HepG2 (cell line): Measurements from ENCODE around the gene NIN. TPM values are rescaled to one million over a fixed set of nuclear protein-coding genes. Genes with fewer than 3 reads are reported as not detected.

ENCODE experiments used
- ARNT2 ChIP-seq: sonication (generic); formaldehyde crosslinking; IDR thresholded peaks from 2 replicates; pipeline ENCODE4 v1.8.0; 2022; ENCODE audit warnings: mild to moderate bottlenecking, low read depth, missing genetic modification reagents, moderate library complexity
- CREB1 ChIP-seq, 2 experiments: fragments of 450-650 bp in 1 of 2; IDR thresholded peaks; 2 replicates each; pipeline ENCODE4 v1.6.1; 2016 to 2017; ENCODE audit warnings: control low read depth in 1 of 2, mild to moderate bottlenecking in 1 of 2, missing compliant biosample characterization in 1 of 2, missing genetic modification characterization in 1 of 2
- NONO ChIP-seq, 2 experiments: fragments of 450-650 bp in 1 of 2; sonication (generic) in 1 of 2; formaldehyde crosslinking in 1 of 2; IDR thresholded peaks in 1 of 2; conservative IDR thresholded peaks in 1 of 2; 2 replicates each; pipeline versions ENCODE4 v1.6.1 to v1.8.0; 2017 to 2022; ENCODE audit warnings: mild to moderate bottlenecking in 1 of 2, missing genetic modification reagents in 1 of 2, moderate library complexity in 1 of 2
- NR2F2 ChIP-seq: IDR thresholded peaks from 2 replicates; pipeline ENCODE4 v1.6.1; 2012; ENCODE audit warnings: low read depth, inconsistent platforms, borderline replicate concordance
- PHF21A ChIP-seq: sonication (generic); formaldehyde crosslinking; IDR thresholded peaks from 2 replicates; pipeline ENCODE4 v1.5.0; 2020; ENCODE audit warnings: mild to moderate bottlenecking, missing genetic modification reagents
- REPIN1 ChIP-seq: sonication (generic); formaldehyde crosslinking; IDR thresholded peaks from 2 replicates; pipeline ENCODE4 v1.8.0; 2022; ENCODE audit warnings: missing genetic modification reagents, low read depth, mild to moderate bottlenecking, borderline replicate concordance
- RNF2 ChIP-seq: fragments of 450-650 bp; conservative IDR thresholded peaks from 2 replicates; pipeline ENCODE4 v1.6.1; 2016; ENCODE audit warnings: low read depth
- SMYD3 ChIP-seq: sonication (generic); formaldehyde crosslinking; IDR thresholded peaks from 2 replicates; pipeline ENCODE4 v1.8.1; 2023; ENCODE audit warnings: mild to moderate bottlenecking, missing genetic modification reagents
- SUZ12 ChIP-seq: fragments of 150-350 bp; IDR thresholded peaks from 2 replicates; pipeline ENCODE4 v1.6.1; 2014; ENCODE audit warnings: low read depth, low read length
- TBX3 ChIP-seq: fragments of 450-650 bp; IDR thresholded peaks from 2 replicates; pipeline ENCODE4 v1.6.1; 2017; ENCODE audit warnings: antibody characterized with exemption, mild to moderate bottlenecking, inconsistent platforms, borderline replicate concordance
- WIZ ChIP-seq: sonication (generic); formaldehyde crosslinking; IDR thresholded peaks from 2 replicates; pipeline ENCODE4 v1.5.1; 2020; ENCODE audit warnings: mild to moderate bottlenecking, missing genetic modification reagents
- ZFP36L1 ChIP-seq: sonication (generic); formaldehyde crosslinking; IDR thresholded peaks from 2 replicates; pipeline ENCODE4 v1.8.0; 2022; ENCODE audit warnings: mild to moderate bottlenecking, missing genetic modification reagents, moderate library complexity
- ZMYM2 ChIP-seq: sonication (generic); formaldehyde crosslinking; IDR thresholded peaks from 2 replicates; pipeline ENCODE4 v1.8.0; 2022; ENCODE audit warnings: mild to moderate bottlenecking, missing genetic modification reagents
- ZNF20 ChIP-seq: sonication (generic); formaldehyde crosslinking; IDR thresholded peaks from 2 replicates; pipeline ENCODE4 v1.4.0; 2020; ENCODE audit warnings: mild to moderate bottlenecking, moderate library complexity, missing genetic modification reagents
- ZNF234 ChIP-seq: sonication (generic); formaldehyde crosslinking; conservative IDR thresholded peaks from 2 replicates; pipeline ENCODE4 v1.5.1; 2020; ENCODE audit warnings: mild to moderate bottlenecking, missing genetic modification reagents
- ZNF317 ChIP-seq: sonication (generic); formaldehyde crosslinking; IDR thresholded peaks from 2 replicates; pipeline ENCODE4 v1.5.0; 2020; ENCODE audit warnings: mild to moderate bottlenecking, missing genetic modification reagents
- ZNF446 ChIP-seq: sonication (generic); formaldehyde crosslinking; IDR thresholded peaks from 2 replicates; pipeline ENCODE4 v1.5.0; 2020; ENCODE audit warnings: mild to moderate bottlenecking, missing genetic modification reagents
- ZNF547 ChIP-seq: sonication (generic); formaldehyde crosslinking; IDR thresholded peaks from 2 replicates; pipeline ENCODE4 v1.5.1; 2020; ENCODE audit warnings: mild to moderate bottlenecking, missing genetic modification reagents
- ZNF552 ChIP-seq: sonication (generic); formaldehyde crosslinking; IDR thresholded peaks from 2 replicates; pipeline ENCODE4 v1.9.0; 2022; ENCODE audit warnings: missing genetic modification reagents, mild to moderate bottlenecking, borderline replicate concordance
- ZNF563 ChIP-seq: sonication (generic); formaldehyde crosslinking; IDR thresholded peaks from 2 replicates; pipeline ENCODE4 v1.8.0; 2022; ENCODE audit warnings: mild to moderate bottlenecking, moderate library complexity, missing genetic modification reagents
- ZNF652 ChIP-seq: IDR thresholded peaks from 2 replicates; pipeline ENCODE4 v1.6.1; 2016; ENCODE audit warnings: low read depth, borderline replicate concordance
- ZSCAN29 ChIP-seq: sonication (generic); formaldehyde crosslinking; conservative IDR thresholded peaks from 2 replicates; pipeline ENCODE4 v1.4.0; 2020; ENCODE audit warnings: mild to moderate bottlenecking, missing genetic modification reagents
- polyA plus RNA-seq, 8 experiments: library from polyadenylated mRNA; depleted of rRNA in 3 of 8; stranded (reverse) in 7 of 8; unstranded in 1 of 8; fragments of >200 nt; fragmentation: Illumina TruSeq in 4 of 8; extraction: Trizol in 4 of 8; gene quantifications; 2 replicates each; pipeline versions ENCODE4 v1.2.1 to v1.2.3, GENCODE V29; 2011 to 2016; ENCODE audit warnings: low read depth in 4 of 8, missing spikeins in 1 of 8, mixed read lengths in 1 of 8; ENCODE audit not compliant: insufficient read depth in 1 of 8
- total RNA-seq, 5 experiments: library from RNA; depleted of rRNA; stranded (reverse); fragments of >200 nt; fragmentation: Illumina TruSeq; extraction: Trizol; gene quantifications; 2 replicates each; pipeline ENCODE4 v1.2.3, GENCODE V29; 2016; ENCODE audit warnings: low read depth in 1 of 5
- TF ChIP-seq, protein P1 (sequence below): sonication (generic); formaldehyde crosslinking; IDR thresholded peaks from 2 replicates; pipeline ENCODE4 v1.8.1; 2023; ENCODE audit warnings: mild to moderate bottlenecking, moderate library complexity, missing genetic modification reagents
- TF ChIP-seq, protein P2 (sequence below): sonication (generic); formaldehyde crosslinking; IDR thresholded peaks from 2 replicates; pipeline ENCODE4 v1.5.0; 2020; ENCODE audit warnings: mild to moderate bottlenecking, low read depth, missing genetic modification reagents, borderline replicate concordance
- TF ChIP-seq, protein P3 (sequence below): sonication (generic); formaldehyde crosslinking; IDR thresholded peaks from 2 replicates; pipeline ENCODE4 v1.4.0; 2020; ENCODE audit warnings: missing genetic modification reagents
- TF ChIP-seq, protein P4 (sequence below): IDR thresholded peaks from 2 replicates; pipeline ENCODE4 v1.6.1; 2016; ENCODE audit warnings: low read depth, borderline replicate concordance
- TF ChIP-seq, protein P5 (sequence below): sonication (generic); formaldehyde crosslinking; IDR thresholded peaks from 2 replicates; pipeline ENCODE4 v1.5.0; 2020; ENCODE audit warnings: missing genetic modification reagents, mild to moderate bottlenecking, borderline replicate concordance

NIN gene
- total and polyA plus RNA-seq, 2 of the 13 experiments (the other 11 are each of a cell fraction or from before 2014, with no cell fraction given), result 2.8 to 9.7 TPM

DNA sequence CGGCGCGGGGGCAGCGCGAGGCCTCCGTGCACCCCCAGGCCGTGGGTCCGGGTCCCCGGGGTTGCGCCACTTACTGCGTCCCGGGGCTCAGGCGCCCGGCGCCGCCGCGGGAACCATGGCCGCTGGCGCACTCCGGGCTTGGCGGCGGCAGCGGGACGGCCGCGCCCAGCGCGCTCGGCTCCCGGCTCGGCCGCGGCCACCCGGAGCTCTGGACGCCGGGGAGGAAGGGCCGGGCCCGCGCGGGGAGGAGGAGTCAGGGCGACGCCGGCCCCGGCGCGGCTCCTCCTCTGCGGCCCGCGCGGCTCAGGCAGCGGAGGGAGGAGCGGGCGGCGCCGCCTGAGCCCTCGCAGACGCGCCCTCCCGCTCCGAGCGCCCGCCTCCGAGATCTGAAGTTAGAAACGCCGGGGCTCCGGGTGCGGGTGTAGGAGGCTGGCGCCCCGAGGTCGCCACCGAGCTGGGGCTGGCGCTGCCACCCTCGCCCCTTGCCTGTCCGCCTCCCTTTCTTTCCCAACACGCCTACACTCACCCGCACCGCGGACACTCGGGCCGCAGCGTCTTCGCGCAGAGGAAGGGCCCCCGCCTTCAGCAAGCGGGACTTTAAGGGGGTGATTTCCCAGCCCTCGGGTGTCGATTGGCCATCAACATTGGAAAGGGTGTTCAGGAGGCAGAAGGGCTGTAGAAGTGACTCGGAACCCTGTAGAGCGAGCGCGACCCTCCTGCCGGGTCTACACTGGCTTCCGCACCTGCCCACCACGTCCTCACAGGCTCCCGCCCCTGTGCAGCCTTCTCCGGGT, at the start of gene NIN (continued):
- TF ChIP-seq, protein P1, sequence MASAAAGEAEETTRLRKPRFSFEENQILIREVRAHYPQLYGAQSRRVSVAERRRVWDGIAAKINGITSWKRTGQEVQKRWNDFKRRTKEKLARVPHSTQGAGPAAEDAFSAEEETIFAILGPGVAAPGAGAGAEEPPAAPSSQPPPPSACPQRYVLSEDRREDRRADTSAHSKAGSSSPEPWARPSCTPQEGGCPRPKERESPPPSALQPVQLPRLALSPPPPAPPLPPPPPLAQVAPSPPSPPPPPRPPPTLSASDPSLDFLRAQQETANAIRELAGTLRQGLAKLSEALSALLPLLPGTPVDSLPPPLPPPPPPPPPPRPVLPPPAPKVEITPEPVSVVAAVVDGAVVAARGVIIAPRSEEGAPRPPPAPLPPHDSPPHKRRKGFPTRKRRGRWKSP (CRISPR knock-in tag), result no peak
- TF ChIP-seq PHF21A (CRISPR knock-in tag) (0 out of 2 replicates have a peak, but pooled peaks have one; percentile 25), RNF2 (no peak), ARNT2 (CRISPR knock-in tag) (0 out of 2 replicates have a peak, but pooled peaks have one; percentile 35), ZFP36L1 (CRISPR knock-in tag) (no peak), ZSCAN29 (CRISPR knock-in tag) (peak; percentile 94), WIZ (CRISPR knock-in tag) (no peak), ZMYM2 (CRISPR knock-in tag) (no peak), CREB1 (IDR thresholded peaks at IDR 0.05) (no peak), CREB1 (CRISPR knock-in tag; IDR thresholded peaks at IDR 0.05) (no peak), NONO (IDR thresholded peaks at IDR 0.05) (no peak), NONO (CRISPR knock-in tag; conservative IDR thresholded peaks at IDR 0.05) (0 out of 2 replicates have a peak, but pooled peaks have one; percentile 21), REPIN1 (CRISPR knock-in tag) (peak; percentile 42; the same call in 1 of the 2 replicates), ZNF234 (CRISPR knock-in tag) (no peak), ZNF547 (no peak), ZNF446 (CRISPR knock-in tag) (no peak), SMYD3 (CRISPR knock-in tag) (no peak), NR2F2 (no peak), ZNF552 (CRISPR knock-in tag) (no peak), ZNF563 (CRISPR knock-in tag) (no peak), SUZ12 (no peak), ZNF317 (CRISPR knock-in tag) (no peak), TBX3 (no peak), ZNF652 (CRISPR knock-in tag) (no peak), ZNF20 (no peak)
- TF ChIP-seq, protein P2, sequence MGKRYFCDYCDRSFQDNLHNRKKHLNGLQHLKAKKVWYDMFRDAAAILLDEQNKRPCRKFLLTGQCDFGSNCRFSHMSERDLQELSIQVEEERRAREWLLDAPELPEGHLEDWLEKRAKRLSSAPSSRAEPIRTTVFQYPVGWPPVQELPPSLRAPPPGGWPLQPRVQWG (CRISPR knock-in tag), result no peak
- TF ChIP-seq, protein P3, sequence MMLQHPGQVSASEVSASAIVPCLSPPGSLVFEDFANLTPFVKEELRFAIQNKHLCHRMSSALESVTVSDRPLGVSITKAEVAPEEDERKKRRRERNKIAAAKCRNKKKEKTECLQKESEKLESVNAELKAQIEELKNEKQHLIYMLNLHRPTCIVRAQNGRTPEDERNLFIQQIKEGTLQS (CRISPR knock-in tag), result no peak
- TF ChIP-seq, protein P4, sequence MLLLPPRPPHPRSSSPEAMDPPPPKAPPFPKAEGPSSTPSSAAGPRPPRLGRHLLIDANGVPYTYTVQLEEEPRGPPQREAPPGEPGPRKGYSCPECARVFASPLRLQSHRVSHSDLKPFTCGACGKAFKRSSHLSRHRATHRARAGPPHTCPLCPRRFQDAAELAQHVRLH (CRISPR knock-in tag), result no peak
- TF ChIP-seq, protein P5, sequence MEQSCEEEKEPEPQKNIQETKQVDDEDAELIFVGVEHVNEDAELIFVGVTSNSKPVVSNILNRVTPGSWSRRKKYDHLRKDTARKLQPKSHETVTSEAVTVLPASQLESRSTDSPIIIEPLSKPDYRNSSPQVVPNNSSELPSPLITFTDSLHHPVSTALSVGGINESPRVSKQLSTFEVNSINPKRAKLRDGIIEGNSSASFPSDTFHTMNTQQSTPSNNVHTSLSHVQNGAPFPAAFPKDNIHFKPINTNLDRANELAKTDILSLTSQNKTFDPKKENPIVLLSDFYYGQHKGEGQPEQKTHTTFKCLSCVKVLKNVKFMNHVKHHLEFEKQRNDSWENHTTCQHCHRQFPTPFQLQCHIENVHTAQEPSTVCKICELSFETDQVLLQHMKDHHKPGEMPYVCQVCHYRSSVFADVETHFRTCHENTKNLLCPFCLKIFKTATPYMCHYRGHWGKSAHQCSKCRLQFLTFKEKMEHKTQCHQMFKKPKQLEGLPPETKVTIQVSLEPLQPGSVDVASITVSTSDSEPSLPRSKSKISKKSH (CRISPR knock-in tag), result peak; percentile 46; the same call in 1 of the 2 replicates
